Measurements from ENCODE around the gene CCDC93. TPM values are rescaled to one million over a fixed set of nuclear protein-coding genes. Genes with fewer than 3 reads are reported as not detected.

The CCDC93 gene, protein sequence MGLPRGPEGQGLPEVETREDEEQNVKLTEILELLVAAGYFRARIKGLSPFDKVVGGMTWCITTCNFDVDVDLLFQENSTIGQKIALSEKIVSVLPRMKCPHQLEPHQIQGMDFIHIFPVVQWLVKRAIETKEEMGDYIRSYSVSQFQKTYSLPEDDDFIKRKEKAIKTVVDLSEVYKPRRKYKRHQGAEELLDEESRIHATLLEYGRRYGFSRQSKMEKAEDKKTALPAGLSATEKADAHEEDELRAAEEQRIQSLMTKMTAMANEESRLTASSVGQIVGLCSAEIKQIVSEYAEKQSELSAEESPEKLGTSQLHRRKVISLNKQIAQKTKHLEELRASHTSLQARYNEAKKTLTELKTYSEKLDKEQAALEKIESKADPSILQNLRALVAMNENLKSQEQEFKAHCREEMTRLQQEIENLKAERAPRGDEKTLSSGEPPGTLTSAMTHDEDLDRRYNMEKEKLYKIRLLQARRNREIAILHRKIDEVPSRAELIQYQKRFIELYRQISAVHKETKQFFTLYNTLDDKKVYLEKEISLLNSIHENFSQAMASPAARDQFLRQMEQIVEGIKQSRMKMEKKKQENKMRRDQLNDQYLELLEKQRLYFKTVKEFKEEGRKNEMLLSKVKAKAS
- total RNA-seq: 33.8 and 37.0 TPM in 2 replicates

DNA sequence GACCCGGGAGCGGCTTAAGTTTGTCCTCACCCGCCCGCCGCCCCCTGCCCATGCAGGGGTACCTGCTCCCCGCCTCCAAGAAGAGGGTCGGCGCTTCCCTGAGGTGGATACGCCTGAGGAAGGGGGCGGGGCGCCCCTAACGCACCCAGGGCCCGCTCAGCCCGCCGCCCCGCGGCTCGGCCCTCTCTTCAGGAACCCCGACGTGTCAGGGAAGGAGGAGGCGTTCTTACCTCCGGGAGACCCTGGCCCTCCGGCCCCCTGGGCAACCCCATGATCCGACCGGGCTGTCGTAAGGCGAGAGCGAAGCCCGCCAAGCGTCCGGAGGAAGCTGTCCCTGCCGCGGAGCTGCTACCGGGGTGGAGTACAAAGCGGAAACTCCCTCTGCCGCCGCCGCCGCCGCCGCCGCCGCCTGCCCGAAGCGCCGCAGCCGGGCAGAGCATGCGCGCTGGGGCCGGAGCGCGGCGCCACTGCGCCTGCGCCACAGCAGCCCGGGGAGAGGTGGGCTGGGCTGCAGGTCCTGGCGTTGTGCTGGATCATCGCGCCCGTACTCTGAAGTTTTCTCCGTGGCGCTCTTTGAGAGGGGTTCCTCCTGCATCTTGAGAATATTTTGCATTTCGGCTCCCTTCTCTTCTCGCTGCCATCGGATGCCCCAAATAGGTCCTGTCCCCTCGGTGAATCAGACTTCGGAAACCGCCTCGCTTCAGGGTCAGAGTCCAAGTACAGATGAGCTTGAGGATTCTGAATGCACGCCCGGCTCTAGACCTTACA, at the start of gene CCDC93:
TSS of gene CCDC93 (minus strand) at position 347 of the 768 bp plus-strand sequence. CDS start at position 272, 75 bp downstream.
- Mint-ChIP-seq H3K27ac (peak within 1 kb of the TSS; percentile 85), H3K4me3 (ENCODE audit: low read depth) (peak within 1 kb of the TSS; percentile 92), H3K9me3 (no peaks in the 10 kb centered on the region), H3K36me3 (ENCODE audit: low read depth) (peaks cover 14% of the 10 kb centered on the region), H3K4me1 (ENCODE audit: low read depth) (peaks cover 34% of the 10 kb centered on the region), H3K27me3 (ENCODE audit: low read depth) (peaks cover 5% of the 10 kb centered on the region)
- intact Hi-C loops (cut with micrococcal nuclease): loop anchor here (1.0 kb wide), 2 partner anchors 11 to 74 kb away; partner anchors contain the start of gene INSIG2
- DNase-seq (ENCODE audit: low spot score): peak; percentile 85

GRCh38 chr2:118062669-118063068, 48.8 kb upstream of the CCDC93 start:
- Mint-ChIP-seq H3K4me3 (ENCODE audit: low read depth) (no peak overlapping the region), H3K27ac (no peak overlapping the region), H3K9me3 (no peaks in the 10 kb centered on the region)

GRCh38 chr2:118062048-118062447, 48.2 kb upstream of the CCDC93 start:
- intact Hi-C loops (cut with micrococcal nuclease): loop anchor here (5.0 kb wide), 1 partner anchor 40 kb away; no protein-coding TSS in a partner anchor
- no peak for DNase-seq (ENCODE audit: low spot score)
- H3K36me3 Mint-ChIP-seq (ENCODE audit: low read depth): no peaks in the 10 kb centered on the region

More at GRCh38 chr2:118062669-118063068, 48.8 kb upstream of the CCDC93 start:
- no peak for DNase-seq (ENCODE audit: low spot score)
- Mint-ChIP-seq H3K36me3 (ENCODE audit: low read depth) (no peaks in the 10 kb centered on the region), H3K27me3 (ENCODE audit: low read depth) (peaks cover 36% of the 10 kb centered on the region), H3K4me1 (ENCODE audit: low read depth) (peaks cover 7% of the 10 kb centered on the region)
- intact Hi-C loops (cut with micrococcal nuclease): loop anchor here (5.0 kb wide), 1 partner anchor 40 kb away; no protein-coding TSS in a partner anchor

DNA sequence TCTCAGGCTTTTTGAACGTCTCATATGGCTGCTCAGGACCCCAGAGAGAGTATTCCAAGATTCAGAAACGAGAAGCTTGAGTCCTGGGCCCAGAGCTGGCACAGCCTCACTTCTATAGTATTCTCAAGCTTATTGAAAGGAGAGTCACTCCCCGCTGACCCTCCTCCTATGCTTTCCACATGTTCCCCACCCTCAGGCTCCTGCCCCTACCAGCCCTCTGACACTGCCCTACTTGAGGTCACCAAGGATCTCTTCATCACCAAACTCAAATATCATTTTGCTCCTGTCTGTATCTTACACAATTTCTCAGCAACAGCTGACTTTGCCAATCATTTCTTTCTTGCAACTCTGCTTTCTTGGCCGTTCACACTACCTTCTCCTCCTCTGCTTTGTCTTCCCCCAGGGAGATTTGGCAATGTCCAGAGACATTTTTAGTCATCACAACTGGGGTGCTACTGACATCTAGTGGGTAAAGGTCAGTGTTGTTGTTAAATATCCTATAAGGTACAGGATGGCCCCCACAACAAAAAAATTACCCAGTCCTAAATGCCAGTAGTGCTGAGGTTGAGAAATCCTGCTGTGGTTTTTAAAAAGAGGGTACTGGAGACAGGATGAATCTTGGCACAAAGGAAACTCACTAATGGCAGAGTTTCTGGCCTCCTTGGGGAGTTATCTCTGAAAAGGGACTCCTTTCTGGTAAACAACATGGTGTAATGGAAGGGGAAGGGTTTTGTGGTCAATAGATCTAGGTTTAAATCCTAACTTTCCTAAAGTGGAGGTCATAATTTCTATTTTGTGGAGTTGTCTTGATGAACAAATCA, 47.5 kb upstream of the CCDC93 start:
- H3K27me3 Mint-ChIP-seq (ENCODE audit: low read depth): peaks cover 38% of the 10 kb centered on the region
- intact Hi-C loops (cut with micrococcal nuclease): loop anchor here (2.0 to 5.0 kb wide), 3 partner anchors 15 to 39 kb away; partner anchors contain the start of gene INSIG2
- H3K4me3 Mint-ChIP-seq (ENCODE audit: low read depth): no peak overlapping the region
- H3K4me1 Mint-ChIP-seq (ENCODE audit: low read depth): peaks cover 7% of the 10 kb centered on the region
- no peak overlapping the region for H3K27ac Mint-ChIP-seq
- no peaks in the 10 kb centered on the region for H3K36me3 Mint-ChIP-seq (ENCODE audit: low read depth)
- H3K9me3 Mint-ChIP-seq: no peaks in the 10 kb centered on the region
- no peak for DNase-seq (ENCODE audit: low spot score)

More at GRCh38 chr2:118062048-118062447, 48.2 kb upstream of the CCDC93 start:
- H3K27ac Mint-ChIP-seq: no peak overlapping the region
- H3K27me3 Mint-ChIP-seq (ENCODE audit: low read depth): peaks cover 41% of the 10 kb centered on the region
- H3K4me1 Mint-ChIP-seq (ENCODE audit: low read depth): peaks cover 7% of the 10 kb centered on the region
- no peaks in the 10 kb centered on the region for H3K9me3 Mint-ChIP-seq
- no peak overlapping the region for H3K4me3 Mint-ChIP-seq (ENCODE audit: low read depth)

GRCh38 chr2:118059919-118060478, 46.1 kb upstream of the CCDC93 start:
- DNase-seq (ENCODE audit: low spot score): no peak
- Mint-ChIP-seq H3K27me3 (ENCODE audit: low read depth) (peaks cover 31% of the 10 kb centered on the region), H3K9me3 (no peaks in the 10 kb centered on the region), H3K4me3 (ENCODE audit: low read depth) (no peak overlapping the region), H3K27ac (peak overlapping the region; percentile 2), H3K36me3 (ENCODE audit: low read depth) (no peaks in the 10 kb centered on the region), H3K4me1 (ENCODE audit: low read depth) (peaks cover 7% of the 10 kb centered on the region)
- intact Hi-C loops (cut with micrococcal nuclease): loop anchor here (2.0 to 5.0 kb wide), 3 partner anchors 13 to 38 kb away; partner anchors contain the start of gene INSIG2

DNA sequence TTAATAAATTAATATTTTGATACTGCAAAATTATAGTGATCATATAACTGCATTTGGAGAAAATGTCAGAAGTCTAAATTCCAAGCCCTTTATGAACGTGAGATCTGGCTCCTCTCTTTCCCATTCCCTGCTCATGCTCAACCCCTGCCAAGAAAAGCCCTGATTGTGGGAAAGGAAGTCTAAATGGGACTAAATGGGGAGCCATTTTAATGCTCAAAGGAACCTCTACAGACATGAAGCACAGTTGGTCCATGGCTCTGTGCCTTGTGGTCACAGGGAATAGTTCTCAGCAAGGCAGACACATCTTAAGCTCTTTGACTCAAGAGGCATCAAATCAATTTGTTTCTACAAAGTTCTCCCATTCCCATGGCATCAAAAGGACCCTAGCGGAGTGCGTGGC, 45.1 kb upstream of the CCDC93 start:
- H3K9me3 Mint-ChIP-seq: no peaks in the 10 kb centered on the region
- H3K36me3 Mint-ChIP-seq (ENCODE audit: low read depth): no peaks in the 10 kb centered on the region
- H3K27me3 Mint-ChIP-seq (ENCODE audit: low read depth): peaks cover 34% of the 10 kb centered on the region
- peaks cover 7% of the 10 kb centered on the region for H3K4me1 Mint-ChIP-seq (ENCODE audit: low read depth)
- intact Hi-C loops (cut with micrococcal nuclease): no loop called here
- H3K4me3 Mint-ChIP-seq (ENCODE audit: low read depth): no peak overlapping the region
- H3K27ac Mint-ChIP-seq: no peak overlapping the region
- no peak for DNase-seq (ENCODE audit: low spot score)

DNA sequence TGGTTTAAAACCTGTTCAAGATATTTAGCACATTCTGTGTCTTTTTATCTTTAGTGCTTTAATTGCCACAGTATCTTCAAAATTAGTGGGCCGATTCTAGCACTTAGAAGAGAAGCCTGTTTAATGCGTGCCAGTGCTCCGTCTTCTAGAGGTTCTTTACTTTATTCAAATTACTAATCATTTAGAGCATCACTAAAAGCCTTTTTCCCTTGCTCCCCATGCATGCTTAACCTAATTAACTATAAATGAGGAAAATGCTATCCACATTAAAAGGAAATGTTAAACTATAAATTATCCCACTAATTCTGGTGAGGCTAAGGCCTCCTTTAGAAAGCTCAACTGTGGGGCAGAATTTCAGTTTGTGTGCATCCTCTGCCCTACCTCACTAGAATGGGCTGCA, 42.9 kb upstream of the CCDC93 start:
- H3K4me1 Mint-ChIP-seq (ENCODE audit: low read depth): peaks cover 7% of the 10 kb centered on the region
- no peak overlapping the region for H3K27ac Mint-ChIP-seq
- no peak for DNase-seq (ENCODE audit: low spot score)
- H3K4me3 Mint-ChIP-seq (ENCODE audit: low read depth): no peak overlapping the region
- no peaks in the 10 kb centered on the region for H3K9me3 Mint-ChIP-seq
- no peaks in the 10 kb centered on the region for H3K36me3 Mint-ChIP-seq (ENCODE audit: low read depth)
- intact Hi-C loops (cut with micrococcal nuclease): no loop called here
- peaks cover 40% of the 10 kb centered on the region for H3K27me3 Mint-ChIP-seq (ENCODE audit: low read depth)

DNA sequence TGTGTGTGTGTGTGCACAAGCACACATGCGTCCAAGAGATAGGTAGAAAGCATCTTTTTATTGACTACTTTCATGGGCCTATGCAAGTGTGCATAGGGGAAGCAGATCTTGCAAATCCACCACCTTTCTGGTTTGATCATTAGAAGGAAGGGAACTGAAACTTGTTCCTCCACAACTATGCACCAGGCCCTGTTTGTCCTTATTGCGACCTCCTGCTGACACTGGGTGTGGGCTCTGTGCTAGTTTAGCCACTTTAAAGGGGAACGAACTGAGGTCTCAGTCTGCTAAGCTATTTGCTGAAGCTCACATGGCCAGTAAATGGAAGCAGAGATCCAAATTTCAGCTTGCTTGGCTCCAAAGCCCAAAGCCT, 42.3 kb upstream of the CCDC93 start:
- H3K9me3 Mint-ChIP-seq: no peaks in the 10 kb centered on the region
- intact Hi-C loops (cut with micrococcal nuclease): no loop called here
- no peak overlapping the region for H3K27ac Mint-ChIP-seq
- no peaks in the 10 kb centered on the region for H3K36me3 Mint-ChIP-seq (ENCODE audit: low read depth)
- H3K4me1 Mint-ChIP-seq (ENCODE audit: low read depth): peaks cover 5% of the 10 kb centered on the region
- DNase-seq (ENCODE audit: low spot score): no peak
- peaks cover 41% of the 10 kb centered on the region for H3K27me3 Mint-ChIP-seq (ENCODE audit: low read depth)
- H3K4me3 Mint-ChIP-seq (ENCODE audit: low read depth): no peak overlapping the region

DNA sequence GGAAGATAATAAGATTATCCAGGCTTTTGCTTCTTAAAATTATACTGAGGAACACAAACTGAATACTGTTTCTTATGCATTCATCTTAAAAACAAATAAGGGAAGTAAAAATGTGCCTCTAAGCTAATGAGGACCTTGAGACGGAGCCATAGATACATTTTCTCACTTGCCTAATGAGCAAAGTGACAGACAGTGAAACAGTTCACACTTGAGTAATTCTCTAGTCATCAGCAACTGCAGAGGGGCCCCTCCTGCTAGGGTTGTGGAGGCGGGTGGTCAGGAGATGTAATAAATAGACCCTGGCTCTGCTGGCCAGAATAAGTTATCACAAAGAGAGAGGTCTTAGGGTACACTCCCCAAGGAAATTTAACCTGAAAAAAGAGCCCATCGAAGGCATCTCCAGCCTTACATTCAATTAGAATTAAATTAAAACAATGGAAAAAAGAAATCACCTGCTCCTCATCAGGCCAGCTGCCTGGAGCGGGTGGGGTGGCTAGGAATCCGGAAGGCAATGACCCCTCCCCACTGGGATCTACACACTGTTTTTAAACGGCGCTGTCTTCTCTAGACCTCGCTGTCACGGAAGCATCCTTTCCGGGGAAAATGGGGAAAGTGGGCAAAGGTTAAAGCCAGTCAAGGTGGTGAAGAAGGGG, 41.8 kb upstream of the CCDC93 start:
- intact Hi-C loops (cut with micrococcal nuclease): no loop called here
- H3K4me1 Mint-ChIP-seq (ENCODE audit: low read depth): peaks cover 5% of the 10 kb centered on the region
- H3K27me3 Mint-ChIP-seq (ENCODE audit: low read depth): peaks cover 46% of the 10 kb centered on the region
- DNase-seq (ENCODE audit: low spot score): no peak
- H3K36me3 Mint-ChIP-seq (ENCODE audit: low read depth): no peaks in the 10 kb centered on the region
- no peaks in the 10 kb centered on the region for H3K9me3 Mint-ChIP-seq
- no peak overlapping the region for H3K27ac Mint-ChIP-seq
- H3K4me3 Mint-ChIP-seq (ENCODE audit: low read depth): no peak overlapping the region

DNA sequence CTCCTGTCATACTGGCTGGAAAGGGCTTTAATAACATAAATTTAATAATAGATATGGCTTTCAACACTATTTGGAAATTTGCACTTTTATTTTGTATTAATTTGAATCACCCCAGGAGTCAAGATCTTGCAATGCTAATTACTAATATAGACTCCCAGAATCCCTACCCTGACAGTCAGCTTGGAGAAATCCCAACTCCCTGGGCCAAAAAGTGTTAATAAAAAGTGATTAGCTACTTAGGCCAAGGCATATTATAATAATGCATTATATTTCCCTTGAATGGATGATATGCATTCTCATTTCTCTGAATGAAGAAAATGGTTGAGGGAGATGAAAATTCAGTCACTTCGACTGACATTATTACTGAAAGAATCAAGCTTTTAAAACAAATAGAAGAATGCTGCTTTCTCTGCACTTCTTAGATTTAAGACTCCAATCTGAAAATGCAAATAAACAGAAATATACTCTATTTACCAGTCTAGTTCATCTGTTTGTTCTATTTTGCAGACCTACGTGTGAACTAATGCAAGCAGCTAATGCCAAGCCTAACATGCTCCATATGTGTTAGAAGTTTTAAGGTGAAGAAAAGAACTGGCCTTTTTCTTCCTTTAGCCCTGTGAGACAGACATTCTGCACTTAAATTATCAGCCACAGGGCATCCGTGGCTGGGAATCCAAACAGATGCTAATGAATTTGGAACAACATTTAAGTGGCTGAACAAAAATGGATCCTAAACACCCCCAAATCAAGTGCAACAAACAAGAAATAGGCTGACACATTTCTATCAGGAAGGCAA, 40.5 kb upstream of the CCDC93 start:
- DNase-seq (ENCODE audit: low spot score): no peak
- Mint-ChIP-seq H3K4me3 (ENCODE audit: low read depth) (no peak overlapping the region), H3K4me1 (ENCODE audit: low read depth) (peaks cover 3% of the 10 kb centered on the region), H3K36me3 (ENCODE audit: low read depth) (no peaks in the 10 kb centered on the region), H3K27me3 (ENCODE audit: low read depth) (peaks cover 56% of the 10 kb centered on the region), H3K9me3 (no peaks in the 10 kb centered on the region), H3K27ac (no peak overlapping the region)
- intact Hi-C loops (cut with micrococcal nuclease): no loop called here

GRCh38 chr2:118053681-118054080, 39.8 kb upstream of the CCDC93 start:
- DNase-seq (ENCODE audit: low spot score): no peak
- Mint-ChIP-seq H3K9me3 (no peaks in the 10 kb centered on the region), H3K4me1 (ENCODE audit: low read depth) (peaks cover 3% of the 10 kb centered on the region), H3K27ac (no peak overlapping the region), H3K36me3 (ENCODE audit: low read depth) (no peaks in the 10 kb centered on the region), H3K4me3 (ENCODE audit: low read depth) (no peak overlapping the region), H3K27me3 (ENCODE audit: low read depth) (peaks cover 54% of the 10 kb centered on the region)
- intact Hi-C loops (cut with micrococcal nuclease): no loop called here

Measured in activated T-helper 2 cell treated with anti-CD3 and anti-CD28 coated beads, Interferon-gamma antibody, Interleukin-2, Interleukin-4, amounts not matched to agents 10 μg/mL and 5 μg/mL and 100 μg/mL, durations not matched to agents 14 hours and 24 hours and 36 hours (primary cell).